Vagina (tissue), 2 donors: ENCODE measurements around the gene MPST.

Experiments used
- CTCF ChIP-seq, 3 experiments: fragments of 450-650 bp in 2 of 3; fragments of 200-600 bp in 1 of 3; sonication (generic) in 1 of 3; IDR thresholded peaks; one replicate each; pipeline ENCODE4 v1.5.1; 2017 to 2019; ENCODE audit warnings: antibody characterized with exemption in 3 of 3, mild to moderate bottlenecking in 2 of 3, moderate library complexity in 2 of 3
- POLR2A ChIP-seq, 2 donors: fragments of 450-650 bp; IDR thresholded peaks; one replicate each; pipeline ENCODE4 v1.6.1; 2017; ENCODE audit warnings: antibody characterized with exemption in 2 of 2, mild to moderate bottlenecking in 2 of 2, moderate library complexity in 2 of 2

- TF ChIP-seq CTCF (IDR thresholded peaks at IDR 0.05) (no peak), POLR2A (IDR thresholded peaks at IDR 0.05) (no peak)
These were observed 34.5 kb downstream of the MPST start for GRCh38 chr22:37054056-37054395.
